ENCODE results near the gene PPP2R1A.
A peak's percentile ranks its signal among the peaks of the same experiment; 100 is the strongest.
"Not testable (repeated sequence)": the region's sequence is repeated elsewhere in the genome, so short reads cannot be mapped to it uniquely, and the experiment has no call there.

The PPP2R1A gene

GRCh38 chr19:52200755-52201391 is 11.0 kb downstream of the PPP2R1A start:
- not testable (repeated sequence) for DNase-seq (ENCODE audit: low spot score)

GRCh38 chr19:52206481-52206880 is 16.6 kb downstream of the PPP2R1A start:
- DNase-seq (ENCODE audit: low spot score) = no peak

- DNase-seq (ENCODE audit: low spot score) = no peak
Observed at GRCh38 chr19:52211203-52211602, 21.4 kb downstream of the PPP2R1A start.

- no peak for DNase-seq (ENCODE audit: low spot score)
Observed at GRCh38 chr19:52211926-52212571, 22.2 kb downstream of the PPP2R1A start.

- DNase-seq (ENCODE audit: low spot score) = no peak
Observed at GRCh38 chr19:52212572-52213255, 22.9 kb downstream of the PPP2R1A start.

- DNase-seq (ENCODE audit: low spot score) = no peak
Observed at GRCh38 chr19:52214241-52214640, 24.4 kb downstream of the PPP2R1A start.

GRCh38 chr19:52216401-52216800 is 26.5 kb downstream of the PPP2R1A start:
- DNase-seq (ENCODE audit: low spot score) = no peak

- no peak for DNase-seq (ENCODE audit: low spot score)
Observed at GRCh38 chr19:52217576-52217975, 27.7 kb downstream of the PPP2R1A start.

- DNase-seq (ENCODE audit: low spot score) = no peak
Observed at GRCh38 chr19:52219611-52220010, 29.8 kb downstream of the PPP2R1A start.

GRCh38 chr19:52221031-52221430 is 31.2 kb downstream of the PPP2R1A start:
- DNase-seq (ENCODE audit: low spot score) = no peak

GRCh38 chr19:52221831-52222375 is 32.1 kb downstream of the PPP2R1A start:
- DNase-seq (ENCODE audit: low spot score) = no peak

GRCh38 chr19:52224211-52224610 is 34.4 kb downstream of the PPP2R1A start:
- no peak for DNase-seq (ENCODE audit: low spot score)

- no peak for DNase-seq (ENCODE audit: low spot score)
Observed at GRCh38 chr19:52226652-52227051, 36.8 kb downstream of the PPP2R1A start.

GRCh38 chr19:52227196-52227940 is 37.5 kb downstream of the PPP2R1A start:
- no peak for DNase-seq (ENCODE audit: low spot score)

GRCh38 chr19:52227980-52228379 is 38.1 kb downstream of the PPP2R1A start:
- DNase-seq (ENCODE audit: low spot score) = no peak

- no peak for DNase-seq (ENCODE audit: low spot score)
Observed at GRCh38 chr19:52229524-52229923, 39.7 kb downstream of the PPP2R1A start.

- DNase-seq (ENCODE audit: low spot score) = no peak
Observed at GRCh38 chr19:52230685-52231084, 40.8 kb downstream of the PPP2R1A start.

GRCh38 chr19:52231154-52231910 is 41.5 kb downstream of the PPP2R1A start:
- DNase-seq (ENCODE audit: low spot score) = no peak

GRCh38 chr19:52234406-52234805 is 44.6 kb downstream of the PPP2R1A start:
- DNase-seq (ENCODE audit: low spot score) = no peak

- no peak for DNase-seq (ENCODE audit: low spot score)
Observed at GRCh38 chr19:52237197-52237596, 47.3 kb downstream of the PPP2R1A start.

GRCh38 chr19:52237771-52238400 is 48.0 kb downstream of the PPP2R1A start:
- peak; percentile 58 for DNase-seq (ENCODE audit: low spot score)

All from AG20443 (cell line).